Stimulated activated CD8-positive, alpha-beta memory T cell treated with anti-CD3 and anti-CD28 coated beads, Interleukin-12 subunit alpha, Interleukin-12 subunit beta, amount 100 ng/mL, for 1 hour (primary cell): ENCODE data around the gene ARHGEF4.

Experiments used
- DNase-seq: peaks from one replicate; pipeline ENCODE4 v3.0.0-alpha.2; 2020; ENCODE audit warnings: low read depth

ARHGEF4 gene

GRCh38 chr2:131039101-131039440, 202.4 kb downstream of the ARHGEF4 start:
- DNase-seq = no peak

GRCh38 chr2:131039535-131039907, 202.8 kb downstream of the ARHGEF4 start:
- no peak for DNase-seq

- DNase-seq = no peak
Measured at GRCh38 chr2:131039908-131040660, 203.4 kb downstream of the ARHGEF4 start.

GRCh38 chr2:131040661-131041401, 204.1 kb downstream of the ARHGEF4 start:
- DNase-seq = no peak

- no peak for DNase-seq
Measured at GRCh38 chr2:131041402-131042147, 204.9 kb downstream of the ARHGEF4 start.

GRCh38 chr2:131042148-131042775, 205.5 kb downstream of the ARHGEF4 start:
- DNase-seq = no peak

- no peak for DNase-seq
Measured at GRCh38 chr2:131043199-131044074, 206.7 kb downstream of the ARHGEF4 start.

GRCh38 chr2:131044075-131044756, 207.5 kb downstream of the ARHGEF4 start:
- DNase-seq = no peak

GRCh38 chr2:131044757-131045150, 208.0 kb downstream of the ARHGEF4 start:
- DNase-seq = no peak

GRCh38 chr2:131045286-131046027, 208.7 kb downstream of the ARHGEF4 start:
- no peak for DNase-seq

- no peak for DNase-seq
Measured at GRCh38 chr2:131046028-131046917, 209.6 kb downstream of the ARHGEF4 start.

- no peak for DNase-seq
Measured at GRCh38 chr2:131046918-131047652, 210.4 kb downstream of the ARHGEF4 start.

GRCh38 chr2:131047920-131048560, 211.3 kb downstream of the ARHGEF4 start:
- no peak for DNase-seq

GRCh38 chr2:131048641-131049040, 211.9 kb downstream of the ARHGEF4 start:
- no peak for DNase-seq

- no peak for DNase-seq
Measured at GRCh38 chr2:131049150-131049718, 212.5 kb downstream of the ARHGEF4 start.

GRCh38 chr2:131050896-131051295, 214.2 kb downstream of the ARHGEF4 start:
- no peak for DNase-seq

GRCh38 chr2:131052741-131053263, 216.1 kb downstream of the ARHGEF4 start:
- DNase-seq = no peak
